Endometrial microvascular endothelial cells (primary cell): ENCODE data around the gene SLC28A1. TPM values are rescaled to one million over a fixed set of nuclear protein-coding genes. Genes with fewer than 3 reads are reported as not detected.
"Not testable (repeated sequence)": the region's sequence is repeated elsewhere in the genome, so short reads cannot be mapped to it uniquely, and the experiment has no call there.

ENCODE experiments used
- in situ Hi-C: cut with HindIII; loops from 2 replicates; pipeline ENCODE4 v1.10.0; 2017; ENCODE audit warnings: low sequenced_read_pairs, low pct_unique_long_range_greater_than_20kb; ENCODE audit errors: inconsistent ontology term
- total RNA-seq: library from RNA; depleted of rRNA; stranded (reverse); fragments of >200 nt; gene quantifications from one replicate; pipeline ENCODE4 v1.2.3, GENCODE V29; 2015; ENCODE audit errors: inconsistent ontology term

Gene SLC28A1, protein sequence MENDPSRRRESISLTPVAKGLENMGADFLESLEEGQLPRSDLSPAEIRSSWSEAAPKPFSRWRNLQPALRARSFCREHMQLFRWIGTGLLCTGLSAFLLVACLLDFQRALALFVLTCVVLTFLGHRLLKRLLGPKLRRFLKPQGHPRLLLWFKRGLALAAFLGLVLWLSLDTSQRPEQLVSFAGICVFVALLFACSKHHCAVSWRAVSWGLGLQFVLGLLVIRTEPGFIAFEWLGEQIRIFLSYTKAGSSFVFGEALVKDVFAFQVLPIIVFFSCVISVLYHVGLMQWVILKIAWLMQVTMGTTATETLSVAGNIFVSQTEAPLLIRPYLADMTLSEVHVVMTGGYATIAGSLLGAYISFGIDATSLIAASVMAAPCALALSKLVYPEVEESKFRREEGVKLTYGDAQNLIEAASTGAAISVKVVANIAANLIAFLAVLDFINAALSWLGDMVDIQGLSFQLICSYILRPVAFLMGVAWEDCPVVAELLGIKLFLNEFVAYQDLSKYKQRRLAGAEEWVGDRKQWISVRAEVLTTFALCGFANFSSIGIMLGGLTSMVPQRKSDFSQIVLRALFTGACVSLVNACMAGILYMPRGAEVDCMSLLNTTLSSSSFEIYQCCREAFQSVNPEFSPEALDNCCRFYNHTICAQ
- not detected for total RNA-seq

DNA sequence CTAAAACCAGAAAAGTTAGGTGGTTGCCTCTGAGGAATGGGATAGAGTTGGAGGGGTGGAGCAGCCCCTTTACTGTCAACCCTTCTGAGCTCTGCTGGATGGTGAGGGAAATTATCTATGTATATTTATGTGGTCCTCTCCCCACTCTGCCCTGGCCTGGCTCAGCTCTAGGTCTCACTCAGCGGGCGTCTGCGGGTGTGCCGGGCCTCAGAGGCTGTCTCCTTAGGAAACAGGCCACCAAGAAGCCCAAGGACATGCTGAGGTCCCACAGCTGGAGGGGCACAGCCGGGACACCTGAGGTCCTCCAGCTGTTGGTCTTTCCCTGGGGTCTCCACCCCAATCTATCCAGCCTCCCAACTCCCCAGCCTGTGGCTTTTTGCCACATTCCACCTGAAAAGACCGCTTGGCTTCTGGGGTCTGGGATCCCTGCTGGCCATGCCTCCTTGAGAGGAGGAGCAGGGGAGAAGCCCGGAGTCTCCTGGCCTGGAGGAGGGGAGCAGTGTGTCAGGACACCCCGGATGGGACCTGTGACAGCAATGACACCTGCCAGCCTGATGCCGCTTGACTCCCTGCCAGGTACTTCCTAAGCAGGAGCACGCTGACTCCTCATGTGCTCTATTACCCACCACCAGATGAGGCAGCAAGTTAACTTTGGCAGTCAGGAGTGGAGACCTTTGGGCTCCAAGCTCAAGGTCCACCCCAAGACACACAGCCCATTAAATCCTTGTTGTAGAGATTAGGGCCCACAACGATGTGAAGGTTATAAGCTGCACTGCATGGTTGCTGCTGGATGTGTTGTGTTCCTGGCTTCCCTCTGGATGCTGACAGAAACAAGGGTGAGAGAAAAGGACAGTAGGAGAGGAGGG is at the start of gene SLC28A1:
Gene SLC28A1, plus strand, starts transcription at position 747 of the 866 bp plus-strand sequence. CDS start 3,099 bp downstream, outside the sequence.
- in situ Hi-C loops: no loop called here

GRCh38 chr15:84834969-84835368 is 49.5 kb upstream of the SLC28A1 start:
- in situ Hi-C loops: no loop called here

DNA sequence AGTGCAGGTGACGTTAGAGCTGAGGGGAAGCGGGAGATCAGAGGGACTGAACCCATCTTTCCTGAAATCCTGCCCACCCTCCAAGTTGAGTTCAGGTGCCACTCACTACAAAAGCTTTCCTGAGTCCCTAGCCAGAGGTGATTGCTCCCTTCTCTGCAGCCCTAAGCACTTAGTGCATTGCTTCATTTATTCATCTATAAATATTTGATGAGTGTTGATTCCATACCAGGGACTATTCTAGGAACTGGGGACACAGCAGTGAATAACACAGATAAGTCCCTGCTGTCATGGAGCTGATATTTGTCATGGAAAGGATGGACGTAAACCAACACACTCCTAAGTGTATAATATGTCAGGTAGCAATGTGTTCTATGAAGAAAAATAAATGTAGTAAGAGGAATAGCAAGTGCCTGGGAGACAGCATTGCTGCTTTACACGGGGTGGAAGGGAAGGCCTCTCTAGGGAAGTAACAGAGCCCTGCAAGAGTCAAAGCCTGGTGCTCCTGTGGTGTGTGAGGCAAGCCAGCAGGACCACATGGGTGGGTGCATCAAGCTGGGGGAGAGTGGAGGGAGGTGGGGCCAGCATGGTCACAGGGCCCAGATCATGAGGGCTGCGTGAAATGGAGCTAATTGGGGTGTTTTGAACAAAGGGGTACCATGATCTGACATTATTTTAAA is 48.7 kb upstream of the SLC28A1 start:
- in situ Hi-C loops: no loop called here

DNA sequence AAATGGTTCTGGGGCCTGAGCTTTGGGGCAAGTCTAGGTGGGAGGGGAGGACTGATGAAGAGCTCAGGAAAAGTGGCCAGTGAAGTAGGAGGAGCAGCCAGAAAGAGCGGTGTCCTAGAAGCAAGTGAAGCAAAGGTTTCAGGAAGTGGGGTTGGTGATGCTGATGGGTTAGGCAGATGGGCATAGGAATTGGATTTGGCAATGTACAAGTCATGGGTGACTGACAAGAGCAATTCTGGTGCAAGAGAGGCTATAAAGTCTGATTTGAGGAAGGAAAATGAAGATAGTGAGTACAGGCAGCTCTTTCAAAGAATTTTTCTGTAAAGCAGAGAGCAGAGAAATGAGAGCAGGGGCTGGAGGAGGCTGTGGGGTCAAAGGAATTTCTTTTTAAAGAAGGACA is 47.6 kb upstream of the SLC28A1 start:
- in situ Hi-C loops: no loop called here

DNA sequence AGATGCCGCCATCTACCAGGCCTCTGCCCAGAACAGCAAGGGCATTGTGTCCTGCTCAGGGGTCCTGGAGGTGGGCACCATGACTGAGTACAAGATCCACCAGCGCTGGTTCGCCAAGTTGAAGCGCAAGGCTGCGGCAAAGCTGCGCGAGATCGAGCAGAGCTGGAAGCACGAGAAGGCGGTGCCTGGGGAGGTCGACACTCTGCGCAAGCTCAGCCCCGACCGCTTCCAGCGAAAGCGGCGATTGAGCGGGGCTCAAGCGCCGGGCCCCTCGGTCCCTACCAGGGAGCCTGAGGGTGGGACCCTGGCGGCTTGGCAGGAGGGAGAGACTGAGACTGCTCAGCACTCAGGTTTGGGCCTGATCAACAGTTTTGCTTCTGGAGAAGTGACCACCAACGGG is 44.7 kb upstream of the SLC28A1 start:
- in situ Hi-C loops: no loop called here

GRCh38 chr15:84840255-84840654 is 44.2 kb upstream of the SLC28A1 start:
- in situ Hi-C loops: no loop called here

GRCh38 chr15:84840741-84841429 is 43.6 kb upstream of the SLC28A1 start:
- in situ Hi-C loops: no loop called here

- in situ Hi-C loops: no loop called here
Measured at GRCh38 chr15:84842781-84843180, 41.7 kb upstream of the SLC28A1 start.

- in situ Hi-C loops: no loop called here
Measured at GRCh38 chr15:84844964-84845363, 39.5 kb upstream of the SLC28A1 start.

DNA sequence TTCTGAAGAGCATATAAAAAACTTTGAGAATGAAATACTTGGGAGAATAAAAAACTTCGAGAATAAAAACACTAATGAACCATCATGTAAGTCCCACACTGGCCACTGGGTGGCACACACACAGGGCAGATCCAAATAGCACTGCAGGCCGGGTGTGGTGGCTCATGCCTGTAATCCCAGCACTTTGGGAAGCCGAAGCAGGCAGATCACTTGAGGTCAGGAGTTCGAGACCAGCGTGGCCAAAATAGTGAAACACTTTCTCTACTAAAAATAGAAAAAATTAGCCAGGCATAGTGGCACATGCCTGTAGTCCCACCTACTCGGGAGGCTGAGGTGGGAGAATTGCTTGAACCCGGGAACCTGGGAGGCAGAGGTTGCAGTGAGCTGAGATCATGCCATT is 38.8 kb upstream of the SLC28A1 start:
- in situ Hi-C loops: not testable (repeated sequence)

GRCh38 chr15:84846269-84846668 is 38.2 kb upstream of the SLC28A1 start:
- in situ Hi-C loops: no loop called here

DNA sequence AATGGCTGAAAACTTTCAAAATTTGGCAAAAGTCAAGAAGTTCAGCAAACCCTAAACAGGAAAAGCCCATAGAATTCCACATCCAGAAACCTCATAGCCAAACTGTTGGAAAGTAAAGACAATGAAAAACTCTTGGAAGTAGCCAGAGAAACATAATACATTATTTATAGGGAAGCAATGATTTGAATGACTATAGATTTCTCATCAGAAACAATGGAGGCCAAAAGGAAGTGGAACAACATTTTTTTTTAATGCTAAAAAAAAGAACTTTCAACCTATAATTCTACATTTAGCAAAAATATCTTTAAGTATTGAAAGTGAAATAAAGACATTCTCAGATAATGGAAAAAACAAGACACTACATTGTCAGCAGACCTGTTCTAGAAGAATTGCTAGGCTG is 37.1 kb upstream of the SLC28A1 start:
- in situ Hi-C loops: no loop called here

DNA sequence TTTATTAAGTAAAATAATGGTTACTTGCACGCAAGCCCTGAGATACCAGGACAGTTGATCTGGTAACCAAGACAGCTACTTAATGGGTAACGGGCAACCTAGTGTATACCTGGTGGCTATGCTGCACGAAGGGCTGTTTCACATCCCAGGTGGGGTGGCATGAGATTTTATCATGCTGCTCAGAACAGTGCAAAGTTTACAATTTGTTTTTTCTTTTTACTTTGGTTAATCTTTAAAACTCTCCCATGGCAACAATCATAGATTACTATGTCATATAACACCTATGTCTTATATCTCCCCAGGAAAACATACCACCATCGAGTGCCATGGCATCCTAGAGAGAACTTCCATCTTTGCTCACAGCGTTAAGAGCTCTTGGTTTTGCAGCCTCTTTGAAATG is 32.2 kb upstream of the SLC28A1 start:
- in situ Hi-C loops: no loop called here

DNA sequence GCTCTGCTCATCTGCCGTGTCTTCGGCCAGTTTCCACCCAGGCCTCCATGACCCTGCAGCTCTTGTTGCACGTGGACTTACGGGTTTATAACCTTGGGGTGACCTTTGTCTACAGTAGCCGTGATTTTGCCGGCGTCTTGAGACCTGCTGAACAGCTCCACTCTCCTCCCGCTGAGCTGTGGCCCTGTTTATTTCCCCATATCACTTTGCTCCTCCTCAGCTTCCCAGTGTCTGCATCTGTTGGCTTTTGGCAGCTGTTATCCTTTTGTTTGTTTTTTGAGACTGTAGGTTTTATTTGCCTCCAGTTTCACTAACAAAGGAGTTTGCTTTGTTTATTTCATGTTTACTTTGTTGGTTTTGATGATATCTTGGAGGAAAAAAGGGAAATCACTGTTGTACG is 29.3 kb upstream of the SLC28A1 start:
- in situ Hi-C loops: no loop called here

DNA sequence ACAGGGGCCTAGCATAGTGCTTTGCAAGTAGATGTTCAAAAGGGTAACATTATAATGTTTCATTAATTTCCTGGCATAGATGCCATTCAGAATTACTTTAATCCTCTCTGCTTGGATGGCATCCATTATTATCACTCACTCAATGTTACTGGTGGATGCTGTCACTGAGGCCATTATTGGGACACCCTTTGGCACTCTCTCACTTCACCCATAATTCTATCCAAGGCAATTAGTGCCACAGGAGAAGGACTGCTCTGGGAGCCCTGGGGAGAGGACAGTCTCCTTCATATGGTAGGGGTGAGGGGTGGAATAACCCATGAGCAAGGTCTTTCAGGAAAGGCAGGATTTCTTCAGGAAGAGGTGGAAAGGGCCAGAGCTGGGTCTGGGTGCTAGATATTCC is 28.7 kb upstream of the SLC28A1 start:
- in situ Hi-C loops: no loop called here

DNA sequence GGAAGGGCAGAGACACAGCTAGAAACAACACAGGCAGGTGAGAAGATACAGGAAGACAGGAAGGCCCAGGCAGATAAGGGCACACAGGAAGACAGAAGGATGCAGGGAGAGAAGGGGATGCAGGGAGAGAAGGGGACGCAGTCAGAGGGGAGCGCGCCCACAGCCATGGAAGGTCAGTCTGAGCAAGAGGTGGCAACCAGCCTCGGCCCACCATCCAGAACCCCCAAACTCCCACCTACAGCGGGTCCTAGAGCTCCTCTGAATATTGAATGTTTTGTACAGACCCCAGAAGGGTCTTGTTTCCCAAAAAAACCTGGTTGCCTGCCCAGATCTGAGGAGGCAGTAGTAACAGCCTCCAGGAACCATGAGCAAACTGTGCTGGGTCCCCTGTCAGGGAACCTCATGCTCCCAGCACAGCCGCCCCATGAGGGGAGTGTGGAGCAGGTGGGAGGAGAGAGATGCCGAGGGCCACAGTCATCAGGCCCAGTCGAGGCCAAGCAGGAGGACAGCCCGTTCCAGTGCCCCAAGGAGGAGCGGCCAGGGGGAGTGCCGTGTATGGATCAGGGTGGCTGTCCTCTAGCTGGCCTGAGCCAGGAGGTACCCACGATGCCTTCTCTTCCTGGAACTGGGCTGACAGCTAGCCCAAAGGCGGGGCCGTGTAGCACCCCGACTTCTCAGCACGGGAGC is 27.6 kb upstream of the SLC28A1 start:
- in situ Hi-C loops: no loop called here

DNA sequence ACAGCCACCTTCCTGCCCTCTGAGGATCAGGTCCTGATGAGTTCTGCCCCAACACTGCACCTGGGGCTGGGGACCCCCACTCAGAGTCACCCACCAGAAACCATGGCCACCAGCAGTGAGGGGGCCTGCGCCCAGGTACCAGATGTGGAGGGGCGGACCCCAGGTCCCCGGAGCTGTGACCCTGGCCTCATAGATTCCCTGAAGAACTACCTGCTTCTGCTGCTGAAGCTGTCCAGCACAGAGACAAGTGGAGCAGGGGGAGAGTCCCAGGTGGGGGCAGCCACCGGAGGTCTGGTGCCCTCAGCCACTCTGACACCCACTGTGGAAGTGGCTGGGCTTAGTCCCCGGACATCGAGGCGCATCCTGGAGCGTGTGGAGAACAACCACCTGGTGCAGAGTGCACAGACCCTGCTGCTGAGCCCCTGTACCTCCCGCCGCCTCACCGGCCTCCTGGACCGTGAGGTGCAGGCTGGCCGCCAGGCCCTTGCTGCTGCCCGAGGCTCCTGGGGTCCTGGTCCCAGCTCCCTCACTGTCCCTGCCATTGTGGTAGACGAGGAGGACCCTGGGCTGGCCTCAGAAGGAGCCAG is 27.0 kb upstream of the SLC28A1 start:
- in situ Hi-C loops: no loop called here

- in situ Hi-C loops: no loop called here
Measured at GRCh38 chr15:84858231-84858630, 26.2 kb upstream of the SLC28A1 start.
